Activated CD8-positive, alpha-beta memory T cell treated with anti-CD3 and anti-CD28 coated beads for 36 hours (primary cell): ENCODE measurements around the gene TMC1. TPM values are rescaled to one million over a fixed set of nuclear protein-coding genes. Genes with fewer than 3 reads are reported as not detected.
"Not testable (repeated sequence)": the region's sequence is repeated elsewhere in the genome, so short reads cannot be mapped to it uniquely, and the experiment has no call there.

Source experiments
- CTCF ChIA-PET: fragments of 350-600 bp; sonication (Branson Sonifier 250); formaldehyde crosslinking; loops from one replicate; lab custom pipeline; 2021; ENCODE audit warnings: antibody characterized with exemption; lab: Charles Lee
- POLR2A ChIA-PET: fragments of 350-600 bp; sonication (Branson Sonifier 250); formaldehyde crosslinking; loops from one replicate; lab custom pipeline; 2021; ENCODE audit warnings: antibody characterized with exemption; lab: Charles Lee
- total RNA-seq, 2 experiments: library from RNA; stranded (reverse); gene quantifications; one replicate each; pipeline ENCODE4 v1.2.3, GENCODE V29; 2021

TMC1 gene
- total RNA-seq, 2 experiments from 2014 or later = not detected

- POLR2A ChIA-PET, CTCF ChIA-PET: not testable (repeated sequence)
These were observed 397 bp upstream of the TMC1 start for GRCh38 chr9:72521011-72521410.

DNA sequence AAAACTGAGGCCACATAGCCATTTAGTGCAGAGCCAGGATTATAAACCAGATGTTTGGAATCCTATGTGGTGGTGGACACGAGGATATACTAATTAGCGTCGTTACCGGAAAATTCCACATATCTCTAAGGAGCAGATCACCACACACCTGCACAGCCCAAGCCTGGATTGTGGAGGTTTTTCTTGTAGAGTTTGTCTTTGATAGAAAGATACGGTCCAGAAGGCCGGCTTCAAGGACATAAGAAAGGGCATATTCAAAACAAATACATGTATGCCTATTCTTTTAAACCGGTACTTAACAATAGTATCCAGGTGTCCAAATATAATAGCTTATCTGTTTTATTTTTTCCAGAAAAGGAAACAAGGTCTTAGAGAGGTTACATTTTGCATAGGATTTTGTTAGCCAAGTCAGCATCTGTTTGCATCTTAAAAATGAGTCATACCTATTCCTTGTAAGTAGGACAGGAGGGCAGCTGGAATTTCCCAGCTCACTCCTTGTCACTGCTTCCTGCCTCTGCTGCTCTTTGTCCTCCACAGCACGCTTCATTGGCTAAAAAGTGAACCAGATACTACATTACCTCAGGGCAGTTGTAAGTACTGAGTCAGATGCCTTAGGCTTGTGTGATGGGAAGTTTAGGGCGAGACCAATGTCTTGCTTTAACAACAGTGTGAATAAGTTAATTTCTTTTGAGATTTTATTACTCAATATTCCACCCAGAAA, 3.6 kb downstream of the TMC1 start:
- CTCF ChIA-PET = no interaction called here

GRCh38 chr9:72526901-72527800, 5.7 kb downstream of the TMC1 start:
- POLR2A ChIA-PET = interaction anchor here (0.6 to 1.4 kb wide), 3 partner anchors 23 to 162 kb away, joined by 4 to 5 read pairs (median 4); no protein-coding TSS in a partner anchor
- CTCF ChIA-PET = no interaction called here

More for the DNA sequence above, 3.6 kb downstream of the TMC1 start:
- POLR2A ChIA-PET = no interaction called here

DNA sequence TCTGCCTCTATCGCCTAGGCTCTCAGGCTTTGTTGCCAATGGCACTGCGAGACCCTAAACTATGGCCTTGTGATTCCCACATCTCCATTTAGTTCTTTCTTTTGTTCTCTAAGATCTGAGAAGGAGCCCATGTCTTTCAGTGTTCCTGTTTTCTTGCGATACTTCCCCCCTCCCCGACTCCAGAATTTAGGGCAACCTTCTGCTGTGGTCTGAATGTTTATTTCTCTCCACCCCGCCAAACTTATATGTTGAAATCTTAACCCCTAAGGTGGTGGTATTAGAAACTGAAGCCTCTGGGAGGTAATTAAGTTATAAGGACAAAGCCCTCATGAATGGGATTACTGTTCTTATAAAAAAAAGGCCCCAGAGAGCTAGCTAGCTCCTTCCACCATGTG, 6.4 kb downstream of the TMC1 start:
- CTCF ChIA-PET = no interaction called here

GRCh38 chr9:72529531-72529930, 8.1 kb downstream of the TMC1 start:
- ChIA-PET CTCF (interaction anchor here (0.7 to 0.8 kb wide), 2 partner anchors 12 to 34 kb away, joined by 3 to 6 read pairs; no protein-coding TSS in a partner anchor), POLR2A (interaction anchor here (0.6 kb wide), 1 partner anchor 196 kb away, joined by 3 read pairs; no protein-coding TSS in a partner anchor)

More for the DNA sequence above, 6.4 kb downstream of the TMC1 start:
- POLR2A ChIA-PET = interaction anchor here (0.7 kb wide), 1 partner anchor 139 kb away, joined by 5 read pairs; no protein-coding TSS in a partner anchor

DNA sequence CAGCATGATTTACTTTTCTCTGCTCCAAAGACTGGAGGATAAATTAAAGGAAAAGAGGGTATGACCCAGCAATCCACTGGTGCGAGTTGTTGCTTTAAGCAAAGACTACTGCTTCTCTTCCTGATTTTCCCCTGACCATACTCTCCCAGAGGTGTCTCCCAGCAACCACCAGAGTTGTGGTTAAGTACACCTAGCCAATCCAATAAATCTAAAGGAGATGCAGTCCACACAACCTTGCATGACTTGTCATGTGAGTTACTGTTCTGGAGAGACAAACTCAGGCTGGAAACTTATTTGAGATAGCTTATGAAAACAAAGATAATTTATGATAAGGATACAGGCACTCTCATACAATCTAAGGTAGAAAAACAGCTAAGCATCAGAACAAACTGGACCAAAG, 11.9 kb downstream of the TMC1 start:
- CTCF ChIA-PET = no interaction called here
- POLR2A ChIA-PET = no interaction called here

DNA sequence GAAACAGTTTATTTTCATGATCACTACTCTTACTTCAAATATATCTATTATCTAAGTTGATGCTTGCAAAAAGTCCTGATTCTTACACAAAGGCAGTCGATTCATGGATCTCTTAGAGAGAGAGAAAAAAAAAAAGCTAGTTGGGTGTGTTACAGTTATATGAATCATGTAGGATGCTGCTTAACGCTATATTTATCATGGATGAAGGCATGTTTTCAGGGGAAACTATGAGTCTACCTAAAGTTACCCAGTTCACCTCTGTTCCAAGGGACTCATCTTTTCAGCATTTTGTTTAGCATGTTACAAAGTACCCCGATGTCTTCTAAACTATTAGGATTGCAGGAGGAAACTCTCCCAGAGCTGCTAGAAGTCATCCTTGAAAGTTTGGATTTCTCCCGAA, 13.5 kb downstream of the TMC1 start:
- ChIA-PET POLR2A (no interaction called here), CTCF (no interaction called here)

GRCh38 chr9:72537011-72537545, 15.7 kb downstream of the TMC1 start:
- CTCF ChIA-PET = no interaction called here
- POLR2A ChIA-PET = no interaction called here

- ChIA-PET CTCF (no interaction called here), POLR2A (no interaction called here)
These were observed 16.3 kb downstream of the TMC1 start for GRCh38 chr9:72537671-72538070.

- CTCF ChIA-PET = no interaction called here
- POLR2A ChIA-PET = no interaction called here
These were observed 17.7 kb downstream of the TMC1 start for GRCh38 chr9:72538921-72539702.

DNA sequence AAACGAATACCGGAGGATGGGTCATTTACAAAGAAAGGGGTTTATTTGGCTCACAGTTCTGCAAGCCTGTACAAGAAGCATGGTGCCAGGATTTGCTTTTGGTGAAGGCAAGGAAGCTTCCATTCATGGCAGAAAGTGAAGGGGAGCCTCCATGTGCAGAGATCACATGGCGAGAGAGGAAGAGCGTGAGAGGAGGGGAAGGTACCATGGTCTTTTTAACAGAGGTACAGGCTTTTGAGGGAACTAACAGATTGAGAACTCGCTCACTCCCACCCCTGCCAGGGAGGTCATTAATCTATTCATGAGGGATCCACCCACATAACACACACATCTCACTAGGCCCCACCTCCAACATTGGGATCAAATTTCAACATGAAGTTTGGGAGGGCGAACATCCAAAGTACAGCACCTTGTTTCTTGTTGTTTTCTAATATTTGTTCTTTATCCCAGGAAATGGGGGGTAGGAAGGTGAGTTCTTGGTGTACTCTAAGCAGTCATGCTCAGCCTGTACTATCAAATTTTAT, 18.5 kb downstream of the TMC1 start:
- POLR2A ChIA-PET = no interaction called here

GRCh38 chr9:72540348-72540873, 19.0 kb downstream of the TMC1 start:
- POLR2A ChIA-PET = no interaction called here
- CTCF ChIA-PET = interaction anchor here (0.6 kb wide), 1 partner anchor 51 kb away, joined by 3 read pairs; no protein-coding TSS in a partner anchor

More for the DNA sequence above, 18.5 kb downstream of the TMC1 start:
- CTCF ChIA-PET = no interaction called here

DNA sequence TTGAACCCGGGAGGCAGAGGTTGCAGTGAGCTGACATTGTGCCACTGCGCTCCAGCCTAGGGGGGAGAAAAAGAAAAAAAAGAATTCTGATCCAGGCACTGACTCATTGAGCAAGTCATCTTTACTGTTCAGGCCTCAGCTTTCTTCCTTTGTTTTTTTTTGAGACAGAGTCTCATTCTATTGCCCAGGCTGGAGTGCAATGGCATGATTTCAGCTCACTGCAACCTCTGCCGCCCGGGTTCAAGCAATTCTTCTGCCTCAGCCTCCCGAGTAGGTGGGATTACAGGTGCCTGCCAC, 21.1 kb downstream of the TMC1 start:
- POLR2A ChIA-PET = interaction anchor here (0.6 to 0.9 kb wide), 2 partner anchors 47 to 179 kb away, joined by 3 to 4 read pairs; no protein-coding TSS in a partner anchor
- CTCF ChIA-PET = not testable (repeated sequence)

DNA sequence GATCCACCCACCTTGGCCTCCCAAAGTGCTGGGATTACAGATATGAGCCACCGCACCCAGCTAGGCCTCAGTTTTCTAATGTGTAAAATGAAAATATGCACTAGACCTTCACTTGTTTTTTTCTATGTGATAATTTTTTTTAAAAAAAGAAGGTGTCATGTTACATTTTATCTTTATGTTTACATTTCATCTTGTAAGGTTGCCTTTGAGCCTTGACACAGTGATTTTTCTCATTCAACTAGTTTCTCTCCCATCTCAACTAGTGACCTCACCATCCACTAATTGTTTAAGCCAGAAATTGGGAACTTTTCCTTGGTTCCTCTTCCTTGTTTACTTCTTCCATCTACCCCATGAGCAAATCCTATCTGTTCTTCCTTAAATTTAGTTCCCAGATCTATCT, 21.5 kb downstream of the TMC1 start:
- ChIA-PET POLR2A (no interaction called here), CTCF (no interaction called here)

GRCh38 chr9:72551306-72551705, 29.9 kb downstream of the TMC1 start:
- CTCF ChIA-PET = no interaction called here
- POLR2A ChIA-PET = no interaction called here

DNA sequence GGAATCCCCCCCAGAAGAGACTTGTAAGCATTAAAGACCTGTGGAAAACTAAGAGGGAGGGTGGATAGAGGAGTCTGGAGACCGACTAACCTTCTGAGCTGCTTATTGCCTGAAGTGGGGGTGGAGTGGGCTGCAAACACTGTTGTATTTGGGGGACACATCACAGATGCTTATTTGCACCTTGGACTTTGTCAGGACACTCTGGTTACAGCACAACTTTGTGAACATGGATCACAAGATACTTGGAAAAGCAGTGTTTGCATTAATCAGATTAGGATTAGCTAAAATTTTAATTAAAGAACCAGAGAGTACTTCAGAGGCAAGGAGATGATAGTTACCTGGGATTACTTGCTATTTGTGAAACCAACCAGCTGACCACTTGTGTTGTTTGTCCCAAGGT, 30.9 kb downstream of the TMC1 start:
- POLR2A ChIA-PET = no interaction called here
- CTCF ChIA-PET = no interaction called here

- POLR2A ChIA-PET = no interaction called here
These were observed 32.8 kb downstream of the TMC1 start for GRCh38 chr9:72554221-72554641.

DNA sequence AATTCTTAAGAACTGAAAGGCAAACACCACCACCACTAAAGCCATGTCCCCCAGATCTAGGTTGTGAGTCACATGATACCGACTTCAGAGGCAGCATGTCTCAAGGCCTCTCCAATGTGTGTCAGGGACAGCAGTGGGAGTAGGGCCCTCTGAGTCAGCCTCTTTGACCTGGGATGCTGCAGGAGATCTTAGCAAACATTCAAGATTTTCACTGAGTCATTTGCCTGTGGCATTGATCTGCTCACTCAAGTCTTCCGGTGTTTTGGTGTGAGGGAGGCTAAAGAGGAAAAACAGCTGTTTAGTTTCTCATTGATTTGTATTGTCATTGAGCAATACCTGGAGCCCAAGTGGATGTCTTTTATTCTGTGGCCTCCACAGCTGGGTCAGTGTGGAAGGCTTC, 36.1 kb downstream of the TMC1 start:
- CTCF ChIA-PET = no interaction called here
- POLR2A ChIA-PET = no interaction called here

More at GRCh38 chr9:72554221-72554641, 32.8 kb downstream of the TMC1 start:
- CTCF ChIA-PET = no interaction called here

DNA sequence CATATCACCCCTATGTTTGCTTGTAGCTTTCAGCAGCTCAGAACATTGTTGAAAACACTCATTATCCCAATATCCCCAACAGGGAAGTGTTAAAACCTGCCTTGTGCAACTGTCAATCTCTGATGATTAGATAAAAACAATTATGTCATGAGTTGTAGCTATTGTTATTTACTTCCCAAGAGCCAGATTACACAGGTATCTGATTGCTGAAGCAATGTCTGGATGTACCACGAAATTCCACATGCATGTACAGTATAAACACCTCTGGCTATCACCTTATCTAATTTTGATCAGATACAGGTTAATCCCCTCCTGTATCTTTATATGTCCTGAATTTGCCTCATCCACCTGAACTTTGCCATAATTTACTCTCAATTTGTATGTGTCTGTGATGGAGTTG, 38.7 kb downstream of the TMC1 start:
- POLR2A ChIA-PET = no interaction called here
- CTCF ChIA-PET = no interaction called here
